Epithelial cell of proximal tubule (primary cell): ENCODE data around the gene PTBP1. TPM values are rescaled to one million over a fixed set of nuclear protein-coding genes. Genes with fewer than 3 reads are reported as not detected.
A peak's percentile ranks its signal among the peaks of the same experiment; 100 is the strongest.

ENCODE experiments used
- DNase-seq: peaks from one replicate; pipeline ENCODE4 v3.0.0-alpha.2; 2011; ENCODE audit warnings: low read depth
- H3K4me3 ChIP-seq: 2 replicates; pipeline ENCODE4 v1.5.1; 2011; ENCODE audit warnings: low read depth, mild to moderate bottlenecking, low read length
- total RNA-seq: library from RNA; depleted of rRNA; stranded (reverse); fragments of >200 nt; gene quantifications from 2 replicates; pipeline ENCODE4 v1.2.3, GENCODE V29; 2015
- TF ChIP-seq, protein P1 (sequence below): conservative IDR thresholded peaks from 2 replicates; pipeline ENCODE4 v1.5.1; 2012; ENCODE audit warnings: low read depth, mild to moderate bottlenecking, low read length

The PTBP1 gene
- total RNA-seq, 1 donor from 2014 or later: 186 TPM

DNA sequence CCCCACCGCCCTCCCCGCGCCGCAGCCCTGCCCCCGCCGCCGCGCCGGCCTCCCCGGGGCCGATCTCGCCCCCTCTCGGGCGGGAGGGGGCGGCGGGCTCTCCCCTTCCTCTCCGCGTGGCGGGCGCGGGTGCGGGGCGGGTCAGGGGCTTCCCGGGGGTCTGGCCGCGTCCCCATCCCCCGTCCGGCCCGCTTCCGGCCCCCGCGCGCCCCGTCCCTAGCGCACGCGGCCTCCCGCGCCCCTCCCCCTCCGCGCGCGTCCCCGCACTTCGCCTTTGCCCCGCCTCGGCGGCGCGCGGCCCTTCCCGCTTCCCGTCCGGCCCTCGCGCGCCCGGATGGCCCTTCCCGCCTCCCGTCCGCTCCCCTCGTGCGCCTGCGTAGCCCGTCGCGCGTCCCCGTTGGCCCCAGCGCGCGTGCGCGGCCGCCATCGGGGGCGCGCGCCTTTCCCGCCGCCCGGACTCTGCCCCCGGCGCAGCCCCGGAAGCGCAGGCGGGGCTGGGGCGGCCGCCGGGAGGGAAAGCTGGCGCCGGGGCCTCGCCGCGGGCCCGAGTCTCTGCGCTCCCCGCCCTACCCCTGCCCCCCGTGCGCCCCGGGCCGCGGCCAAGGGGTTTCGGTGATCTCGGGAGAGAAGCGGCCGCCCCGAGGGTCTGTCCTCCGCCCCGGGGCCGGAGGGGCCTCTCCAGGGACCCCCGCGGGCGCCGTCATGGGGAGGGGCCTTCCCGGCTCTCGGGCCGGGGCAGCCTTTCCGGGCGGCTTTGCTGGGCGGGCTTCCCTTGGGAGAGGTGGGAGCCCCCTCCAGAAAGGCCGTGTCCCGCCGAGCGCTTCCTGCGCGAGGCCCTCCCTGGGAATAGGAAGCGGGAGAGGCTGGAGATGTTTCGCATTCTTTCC, 519 bp downstream of the PTBP1 start:
- TF ChIP-seq, protein P1, sequence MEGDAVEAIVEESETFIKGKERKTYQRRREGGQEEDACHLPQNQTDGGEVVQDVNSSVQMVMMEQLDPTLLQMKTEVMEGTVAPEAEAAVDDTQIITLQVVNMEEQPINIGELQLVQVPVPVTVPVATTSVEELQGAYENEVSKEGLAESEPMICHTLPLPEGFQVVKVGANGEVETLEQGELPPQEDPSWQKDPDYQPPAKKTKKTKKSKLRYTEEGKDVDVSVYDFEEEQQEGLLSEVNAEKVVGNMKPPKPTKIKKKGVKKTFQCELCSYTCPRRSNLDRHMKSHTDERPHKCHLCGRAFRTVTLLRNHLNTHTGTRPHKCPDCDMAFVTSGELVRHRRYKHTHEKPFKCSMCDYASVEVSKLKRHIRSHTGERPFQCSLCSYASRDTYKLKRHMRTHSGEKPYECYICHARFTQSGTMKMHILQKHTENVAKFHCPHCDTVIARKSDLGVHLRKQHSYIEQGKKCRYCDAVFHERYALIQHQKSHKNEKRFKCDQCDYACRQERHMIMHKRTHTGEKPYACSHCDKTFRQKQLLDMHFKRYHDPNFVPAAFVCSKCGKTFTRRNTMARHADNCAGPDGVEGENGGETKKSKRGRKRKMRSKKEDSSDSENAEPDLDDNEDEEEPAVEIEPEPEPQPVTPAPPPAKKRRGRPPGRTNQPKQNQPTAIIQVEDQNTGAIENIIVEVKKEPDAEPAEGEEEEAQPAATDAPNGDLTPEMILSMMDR: no peak
- no peak for DNase-seq
- H3K4me3 ChIP-seq: peak overlapping the region; percentile 92

DNA sequence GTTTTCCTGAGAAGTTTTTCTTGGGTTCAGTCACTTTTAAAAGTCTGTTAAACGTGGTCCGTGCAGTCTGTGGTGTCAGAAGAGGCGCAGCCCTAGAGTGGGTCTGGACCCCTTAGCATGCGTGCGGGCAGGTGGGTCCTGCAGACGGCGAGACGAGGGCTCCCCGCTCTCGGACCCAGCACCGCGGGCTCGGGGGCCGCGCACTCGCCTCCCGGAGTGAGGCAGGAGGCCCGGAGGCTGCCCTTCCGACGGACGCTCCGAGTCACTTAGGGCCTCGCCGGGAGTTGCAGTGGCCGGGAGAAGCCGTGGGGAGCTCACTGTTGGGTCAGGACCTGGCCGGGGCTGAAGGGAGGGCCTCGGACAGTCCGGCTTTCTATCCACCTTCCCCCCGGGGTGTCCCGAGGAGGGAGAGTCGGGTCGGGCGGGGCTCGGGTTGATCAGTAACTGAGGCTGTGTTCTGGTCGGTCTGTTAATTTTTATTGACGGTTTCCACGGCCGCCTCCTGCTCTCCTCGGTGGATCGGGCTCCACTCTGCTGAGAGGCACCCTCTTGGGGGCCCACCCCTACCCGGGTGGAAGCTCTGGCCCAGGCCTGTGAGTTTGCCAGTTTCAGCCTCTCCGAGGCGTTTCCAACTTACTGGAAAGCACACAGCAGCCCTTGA, 1.3 kb downstream of the PTBP1 start:
- no peak for DNase-seq
- H3K4me3 ChIP-seq: peak overlapping the region; percentile 92
- TF ChIP-seq, protein P1: no peak

DNA sequence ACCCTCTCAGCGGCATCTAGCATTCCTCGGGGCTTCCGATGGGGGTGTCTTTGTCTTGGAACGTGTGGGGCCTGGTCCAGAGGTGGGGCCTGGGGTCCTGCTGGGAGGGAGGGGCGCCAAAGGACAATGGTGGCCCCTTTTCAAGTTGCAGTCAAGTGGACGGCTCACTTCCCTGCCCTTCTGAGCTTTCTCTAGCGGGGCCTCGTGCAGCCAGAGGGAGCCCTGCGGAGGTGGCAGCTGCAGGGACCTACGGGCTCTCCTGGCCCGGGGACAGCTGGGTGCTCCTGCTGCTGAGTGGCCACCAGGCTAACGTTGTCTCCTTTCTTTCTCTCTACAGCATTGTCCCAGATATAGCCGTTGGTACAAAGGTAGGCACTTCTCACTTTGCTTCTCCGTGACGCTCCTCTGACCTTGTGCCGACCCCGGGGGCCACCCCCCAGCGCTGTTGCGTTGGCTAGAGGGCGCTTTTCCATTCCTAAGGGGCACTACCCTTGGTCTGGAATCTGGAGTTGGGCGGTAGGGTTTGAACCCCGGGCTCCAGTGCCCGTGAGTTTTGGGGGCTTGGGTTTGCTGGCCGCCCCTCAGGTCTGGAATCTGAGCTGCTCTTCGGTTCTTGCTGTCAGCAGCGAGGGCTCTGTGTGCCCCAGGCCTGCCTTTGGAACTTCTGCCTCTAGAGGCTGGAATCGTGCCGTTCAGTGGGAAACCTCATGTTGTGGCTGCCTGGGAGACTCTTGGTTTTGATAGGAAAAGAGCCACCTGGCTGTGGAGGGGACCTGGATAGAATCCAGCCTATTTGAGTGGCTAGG, 2.0 kb downstream of the PTBP1 start:
- DNase-seq: no peak
- H3K4me3 ChIP-seq: peak overlapping the region; percentile 92
- TF ChIP-seq, protein P1: peak; percentile 33

DNA sequence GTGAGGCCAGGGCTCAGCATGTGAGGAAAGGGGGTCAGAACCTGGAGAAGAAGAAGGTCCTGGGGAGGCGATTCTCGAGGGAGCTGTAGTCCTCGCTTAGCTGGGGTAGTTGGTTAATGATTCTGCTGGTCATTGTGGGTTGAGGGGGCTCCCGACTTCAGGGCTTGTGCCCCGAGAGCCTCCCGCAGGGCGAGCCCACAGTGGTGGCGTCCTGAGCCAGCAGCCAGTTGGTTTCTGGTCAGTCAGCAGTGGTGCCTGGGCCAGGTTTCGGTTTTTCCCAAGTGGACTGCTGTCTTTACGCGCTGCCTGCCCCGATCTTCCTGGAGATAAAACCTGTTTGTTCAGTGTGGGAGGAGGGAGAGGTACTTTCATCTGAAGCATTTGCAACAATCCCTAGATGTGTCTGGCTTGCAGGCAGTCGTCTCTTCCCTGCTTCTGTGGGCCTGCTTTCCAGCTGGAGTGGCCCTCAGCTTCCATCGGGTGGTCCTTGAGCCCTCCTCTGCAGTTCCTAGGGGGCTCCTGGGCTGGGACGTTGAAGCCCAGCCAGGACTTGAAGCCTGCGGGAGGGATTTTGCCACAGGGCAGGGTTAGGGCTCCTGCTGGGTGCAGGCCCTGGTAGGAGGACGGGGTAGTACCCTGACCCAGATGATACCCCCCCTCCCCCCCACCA, 3.2 kb downstream of the PTBP1 start:
- peak overlapping the region; percentile 92 for H3K4me3 ChIP-seq
- DNase-seq: no peak
- TF ChIP-seq, protein P1: no peak

DNA sequence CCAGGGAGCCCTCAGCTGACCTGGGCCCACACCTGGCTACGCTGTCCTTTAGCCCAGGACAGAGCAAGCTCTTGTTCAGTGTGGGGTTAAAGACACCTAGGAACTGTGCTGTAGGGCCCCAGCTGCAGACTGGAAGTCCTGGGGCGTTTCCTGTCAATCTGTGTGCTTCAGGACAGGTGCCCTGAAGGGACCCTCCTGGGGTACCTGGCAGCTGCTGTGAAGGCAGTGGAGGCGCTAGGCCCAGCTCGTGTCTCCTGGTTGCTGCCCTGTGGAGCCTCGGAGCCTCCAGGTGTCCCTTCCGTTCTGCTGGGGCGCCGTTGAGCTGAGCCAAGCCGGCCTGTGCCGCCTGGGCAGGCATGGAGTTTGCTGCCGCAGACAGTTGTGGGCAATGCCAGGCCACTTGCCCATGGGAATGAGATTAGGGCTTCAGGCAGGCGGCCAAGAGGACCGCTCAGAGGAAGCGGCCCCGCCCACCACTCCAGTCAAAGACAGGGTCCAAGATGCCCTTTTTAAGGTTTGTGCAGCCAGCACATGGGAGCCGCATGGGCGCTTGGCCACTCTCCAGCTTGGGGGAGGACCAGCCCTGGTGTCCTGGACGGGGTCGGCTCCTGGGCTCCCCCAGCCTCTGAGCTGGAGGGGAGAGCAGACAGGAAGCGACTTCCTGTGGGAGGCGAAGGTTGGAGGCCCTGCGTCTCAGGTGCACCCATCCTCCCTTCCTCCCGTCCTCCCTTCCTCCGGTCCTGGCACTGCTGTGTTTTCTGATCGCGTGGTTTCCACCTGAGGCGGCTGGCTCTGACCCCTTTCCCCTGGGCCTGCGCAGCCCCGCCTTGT, 4.0 kb downstream of the PTBP1 start:
- DNase-seq: no peak
- TF ChIP-seq, protein P1: no peak
- H3K4me3 ChIP-seq: peak overlapping the region; percentile 92

DNA sequence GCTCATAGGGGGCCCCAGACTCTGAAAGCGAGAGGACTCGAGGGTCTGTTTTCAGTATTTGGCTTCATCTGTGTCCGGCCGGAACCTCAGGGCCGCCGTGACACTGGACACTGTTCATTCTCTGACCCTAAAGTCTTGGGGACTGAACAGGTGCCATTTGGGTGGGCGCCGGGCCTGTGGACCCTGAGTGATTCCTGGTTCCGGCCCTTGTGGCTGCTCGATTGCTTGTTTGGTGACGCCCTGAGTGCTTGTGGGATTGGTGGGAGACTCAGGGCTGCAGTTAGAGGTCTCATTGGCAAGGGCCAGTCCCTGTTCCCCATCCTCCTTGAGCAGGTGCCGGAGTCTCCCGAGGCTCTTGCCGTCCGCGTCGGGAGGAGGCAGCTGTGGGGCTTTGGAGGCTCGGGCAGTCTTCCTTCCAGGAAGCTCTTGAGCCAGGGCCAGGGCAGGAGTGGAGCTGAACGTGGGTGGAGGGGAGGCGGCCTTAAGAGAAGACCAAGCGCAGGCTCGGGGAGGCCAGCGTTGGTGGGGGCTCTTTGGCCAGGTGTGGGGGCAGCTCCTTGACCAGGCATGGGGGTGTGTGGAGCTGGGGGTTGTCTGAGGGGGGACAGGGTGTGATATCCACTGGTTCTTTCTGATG, 4.7 kb downstream of the PTBP1 start:
- DNase-seq: no peak
- TF ChIP-seq, protein P1: no peak
- H3K4me3 ChIP-seq: peak overlapping the region; percentile 22
